HG03469 (cell line): ENCODE data around the gene CMC4.
A peak's percentile ranks its signal among the peaks of the same experiment; 100 is the strongest.

Experiments used
- ATAC-seq: cut with Tn5 transposase; IDR thresholded peaks from one replicate; pipeline ENCODE4 v1.9.1; 2021; ENCODE audit warnings: mild to moderate bottlenecking, moderate library complexity, moderate number of reproducible peaks; ENCODE audit not compliant: unreplicated experiment

Gene CMC4

GRCh38 chrX:155054255-155054654 lies 16.7 kb downstream of the CMC4 start:
- no peak for ATAC-seq

DNA sequence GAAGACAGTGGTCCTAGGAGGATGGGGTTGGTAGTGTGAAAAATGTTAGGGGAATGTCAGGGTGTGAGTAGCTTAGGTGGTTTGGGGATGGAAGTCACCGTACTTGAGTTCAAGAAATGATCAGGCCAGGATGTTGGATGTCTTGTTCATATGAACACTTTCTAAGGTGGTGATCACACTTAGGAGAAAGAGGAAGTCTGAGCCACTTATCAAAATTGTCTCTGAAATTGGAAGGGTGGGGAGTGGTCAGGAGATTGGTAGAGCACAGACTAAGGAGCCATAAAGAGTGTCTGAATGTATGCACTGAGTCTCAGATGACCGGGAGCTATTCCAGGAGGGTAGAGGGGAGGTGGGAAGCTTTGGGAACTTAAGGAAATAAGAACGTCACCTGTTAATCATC lies 17.3 kb downstream of the CMC4 start:
- ATAC-seq, result no peak

DNA sequence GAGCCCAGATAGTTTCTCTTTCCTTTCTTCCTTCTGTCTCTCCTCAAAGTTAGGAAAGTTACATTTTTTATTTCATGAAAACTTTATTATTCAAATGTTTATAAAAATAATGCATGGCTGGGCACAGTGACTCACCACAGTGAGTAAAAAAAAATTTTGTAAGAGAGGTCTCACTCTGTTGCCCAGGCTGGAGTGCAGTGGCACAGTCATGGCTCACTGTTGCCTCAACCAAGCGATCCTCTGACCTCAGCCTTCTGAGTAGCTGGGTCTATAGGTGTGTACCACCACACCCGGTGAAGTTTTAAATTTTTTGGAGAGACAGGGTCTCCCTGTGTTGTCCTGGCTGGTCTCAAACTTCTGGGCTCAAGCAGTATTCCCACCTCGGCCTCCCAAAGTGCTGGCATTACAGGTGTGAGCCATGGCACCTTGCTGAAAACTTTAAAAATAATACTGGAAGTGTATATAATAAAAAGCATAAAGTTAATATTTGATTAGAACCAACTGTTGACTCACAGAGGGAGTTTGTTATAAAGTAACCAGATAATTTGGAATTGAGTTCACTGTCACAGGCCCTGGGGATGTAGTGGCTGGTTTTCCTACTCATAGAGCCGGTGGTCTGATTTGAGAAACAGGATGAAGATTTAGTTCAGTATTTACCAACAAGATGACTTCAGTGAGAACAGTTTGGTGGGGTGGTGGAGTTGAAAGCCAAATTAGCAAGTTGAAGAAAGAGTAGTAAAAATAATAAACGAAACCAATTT lies 18.0 kb downstream of the CMC4 start:
- ATAC-seq, result no peak

GRCh38 chrX:155048977-155049619 lies 21.8 kb downstream of the CMC4 start:
- no peak for ATAC-seq

- ATAC-seq, result no peak
Observed at GRCh38 chrX:155046811-155047528, 24.0 kb downstream of the CMC4 start.

DNA sequence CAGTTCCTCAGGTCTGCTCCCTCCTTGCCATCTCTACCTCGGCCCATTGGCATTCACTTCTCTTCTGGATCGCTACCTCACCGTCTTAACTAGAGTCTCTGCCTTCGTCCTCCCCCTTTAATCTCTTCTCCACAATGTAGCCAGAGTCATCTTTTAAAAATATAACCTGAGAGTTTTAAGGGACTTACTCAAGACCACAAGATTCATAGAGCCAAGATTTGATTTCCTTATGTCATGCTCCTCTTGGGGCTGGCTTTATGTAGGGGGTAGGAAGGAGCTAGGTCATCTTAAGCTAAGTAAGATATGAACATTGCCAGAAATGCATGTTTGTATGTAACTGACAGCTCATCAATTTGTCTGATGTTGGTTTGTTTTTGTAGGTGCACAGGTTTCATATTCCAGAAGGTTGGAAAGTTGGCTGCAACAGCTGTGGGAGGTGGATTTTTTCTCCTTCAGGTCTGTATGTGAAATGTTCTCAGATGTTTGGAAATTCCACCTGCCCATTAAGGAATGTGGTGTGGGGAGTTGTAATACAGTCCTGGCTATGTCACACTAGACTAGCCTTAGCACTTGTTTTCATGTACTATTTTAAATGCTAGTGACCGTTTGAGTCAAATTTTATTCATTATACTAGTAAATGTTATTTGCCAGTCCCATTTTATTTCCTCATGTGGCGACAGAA lies 24.7 kb downstream of the CMC4 start:
- no peak for ATAC-seq

DNA sequence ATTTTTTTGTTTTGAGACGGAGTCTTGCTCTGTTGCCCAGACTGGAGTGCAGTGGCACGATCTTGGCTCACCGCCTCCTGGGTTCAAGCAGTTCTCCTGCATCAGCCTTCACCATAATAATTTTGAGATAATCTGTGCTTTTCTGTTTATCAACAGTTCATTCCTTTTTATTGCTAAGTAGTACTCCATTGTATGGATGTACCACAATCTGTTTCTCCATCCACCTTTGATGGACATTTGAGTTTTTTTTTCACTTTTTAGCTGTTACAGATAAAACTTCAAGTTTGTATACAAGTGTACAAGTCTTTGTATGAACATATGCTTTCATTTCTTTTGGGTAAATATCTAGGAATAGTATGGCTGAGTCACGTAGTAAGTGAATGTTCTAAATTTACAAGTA lies 35.2 kb downstream of the CMC4 start:
- ATAC-seq, result no peak

DNA sequence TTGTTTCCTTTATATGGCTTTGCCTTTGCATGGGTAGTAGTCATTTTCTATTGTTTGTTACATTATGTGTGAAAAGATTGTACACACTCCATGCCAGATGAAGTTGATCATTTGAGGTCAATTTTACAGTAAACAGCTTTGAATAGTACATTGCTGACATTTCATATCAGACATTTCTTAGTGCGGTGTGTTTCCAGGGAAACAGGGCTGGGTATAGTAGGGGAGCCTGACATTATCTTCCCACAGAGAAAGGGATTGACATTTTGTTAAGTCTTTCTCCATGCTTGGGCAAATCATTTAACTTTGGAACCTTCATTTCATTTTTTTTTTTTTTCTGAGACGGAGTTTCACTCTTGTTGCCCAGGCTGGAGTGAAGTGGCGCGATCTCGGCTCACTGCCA lies 39.3 kb downstream of the CMC4 start:
- ATAC-seq, result no peak

- no peak for ATAC-seq
Observed at GRCh38 chrX:155028877-155029291, 42.1 kb downstream of the CMC4 start.

DNA sequence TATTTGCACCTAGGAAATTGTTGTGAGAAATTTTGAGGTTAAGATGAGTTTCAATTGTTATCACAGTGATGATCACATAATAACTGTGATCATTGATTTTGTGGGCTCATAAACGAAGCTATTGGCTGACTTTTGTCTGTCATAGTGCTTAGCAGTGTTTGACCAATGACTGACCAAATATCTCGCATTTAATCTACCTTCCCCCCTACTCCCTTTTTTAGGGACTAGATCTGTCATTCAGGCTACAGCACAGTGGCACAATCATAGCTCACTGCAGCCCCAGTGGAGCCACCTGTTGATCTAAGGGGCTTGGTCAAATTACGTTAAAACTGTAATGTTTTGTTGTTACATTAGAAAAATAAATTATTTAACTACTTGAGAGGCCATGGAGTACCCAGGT lies 42.8 kb downstream of the CMC4 start:
- no peak for ATAC-seq

DNA sequence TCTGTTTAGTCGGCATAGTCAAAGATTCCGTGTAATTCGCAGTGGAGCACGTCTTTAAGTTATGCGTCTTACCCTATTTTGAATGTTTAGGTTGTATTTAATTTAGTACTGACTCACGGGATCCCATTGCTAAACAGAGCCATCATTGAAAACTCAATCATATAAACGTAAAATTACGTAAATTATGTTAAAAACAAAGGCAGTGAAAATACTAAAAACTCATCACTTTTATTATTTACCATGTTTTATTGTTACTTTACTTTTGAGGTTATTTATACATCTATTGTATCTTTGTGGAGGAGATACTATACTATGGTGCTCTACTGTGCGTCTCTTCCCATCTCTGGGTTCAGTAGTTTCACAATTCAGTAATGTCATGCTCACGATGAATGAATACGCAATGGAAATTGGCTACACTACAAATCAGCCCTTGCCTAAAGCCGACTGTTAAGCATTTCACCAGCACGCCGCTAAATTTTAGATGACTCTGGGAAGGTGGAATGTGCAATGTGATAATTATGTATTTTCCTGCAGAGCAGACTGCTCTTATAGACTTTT lies 43.3 kb downstream of the CMC4 start:
- no peak for ATAC-seq

DNA sequence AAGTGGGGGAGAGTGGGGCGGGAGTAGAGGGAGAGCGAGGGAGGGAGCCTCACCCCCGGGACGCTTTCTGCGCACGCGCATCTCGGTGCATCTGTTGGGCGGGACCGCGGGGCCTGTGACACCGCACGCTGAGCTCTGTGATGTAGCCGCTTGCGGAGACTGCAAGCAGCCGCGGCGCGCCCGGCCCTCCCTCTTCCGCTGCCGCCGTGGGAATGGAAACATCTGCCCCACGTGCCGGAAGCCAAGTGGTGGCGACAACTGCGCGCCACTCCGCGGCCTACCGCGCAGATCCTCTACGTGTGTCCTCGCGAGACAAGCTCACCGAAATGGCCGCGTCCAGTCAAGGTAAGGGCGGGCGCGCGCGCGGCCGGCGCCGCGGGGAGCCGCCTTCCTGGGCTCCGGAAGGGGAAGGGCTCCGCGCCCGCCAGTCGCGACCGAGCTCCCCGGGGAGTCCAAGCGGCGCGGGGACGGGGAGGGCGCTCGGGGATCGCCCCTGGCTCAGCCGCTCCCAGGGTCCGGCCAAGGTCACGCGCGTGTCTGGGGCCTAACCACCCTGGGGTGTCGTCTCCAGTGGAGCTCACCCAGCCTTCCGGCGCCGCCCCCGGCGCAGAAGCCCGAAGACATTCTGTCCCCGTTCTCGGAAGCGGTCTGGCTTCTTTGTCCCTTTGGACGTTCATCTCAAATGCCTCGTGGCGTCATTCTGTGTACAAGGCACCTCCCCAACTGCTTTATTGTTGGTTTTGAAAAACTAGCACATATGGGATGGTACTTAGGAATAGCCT lies 44.0 kb downstream of the CMC4 start, which contains the start of gene FUNDC2:
Gene FUNDC2, plus strand, starts transcription at position 118 of the 782 bp plus-strand sequence. Its CDS starts 95 bp downstream, at position 213.
- ATAC-seq, result peak; percentile 83

DNA sequence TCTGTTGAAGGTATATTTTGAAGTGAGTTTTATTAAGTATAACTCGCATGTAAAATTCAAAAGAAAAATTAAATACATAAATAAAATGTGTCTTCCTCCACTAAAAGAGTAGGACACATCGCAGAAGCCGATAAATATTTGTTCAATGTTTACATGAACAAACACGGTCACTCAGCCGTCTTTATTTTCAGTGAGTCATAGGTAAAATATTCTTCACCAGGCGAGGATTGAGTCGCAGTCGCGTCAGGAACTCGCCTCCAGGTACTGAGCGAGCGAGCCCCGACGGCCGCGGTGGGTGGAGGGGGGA lies 44.6 kb downstream of the CMC4 start:
- no peak for ATAC-seq

GRCh38 chrX:155023907-155024833 lies 46.8 kb downstream of the CMC4 start:
- no peak for ATAC-seq

GRCh38 chrX:155022585-155022984 lies 48.4 kb downstream of the CMC4 start, which contains the start of gene F8:
TSS of gene F8 (minus strand) at chrX:155022723. CDS start at chrX:155022552, 171 bp downstream.
- no peak for ATAC-seq

DNA sequence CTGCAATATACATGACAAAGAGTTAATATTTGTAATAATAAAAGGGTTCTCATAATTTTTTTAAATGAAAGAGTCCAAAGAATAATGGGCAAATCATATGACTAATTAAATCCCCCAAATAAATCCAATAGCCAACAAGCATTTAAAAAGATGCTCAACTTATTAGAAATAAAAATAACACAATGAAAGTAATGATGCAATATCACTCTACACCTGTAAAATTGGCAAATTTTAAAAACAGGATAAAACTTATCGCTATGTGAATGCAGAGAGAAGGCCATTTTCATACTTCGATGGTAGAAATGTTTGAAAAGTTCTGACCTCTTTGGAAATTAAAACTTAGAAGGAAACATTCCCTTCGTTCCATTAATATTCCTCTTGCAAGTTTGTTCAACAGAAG lies 50.3 kb downstream of the CMC4 start:
- ATAC-seq, result no peak
